Left lung (tissue), 10 donors: ENCODE results near the gene RPL13. TPM values are rescaled to one million over a fixed set of nuclear protein-coding genes. Genes with fewer than 3 reads are reported as not detected.

Source experiments
- ATAC-seq: fragments of 200-7000 bp; cut with Tn5 transposase; one replicate; pipeline ENCODE4 v1.9.1; 2020; ENCODE audit warnings: moderate library complexity
- DNase-seq, 4 donors: peaks; one replicate each; pipeline ENCODE4 v3.0.0-alpha.2; 2013 to 2020
- H3K27ac ChIP-seq, 2 donors: fragments of 200-600 bp; sonication (generic) in 1 of 2; one replicate each; pipeline versions ENCODE4 v1.5.0 to v1.8.0; 2020 to 2021
- H3K27me3 ChIP-seq, 2 donors: fragments of 200-600 bp; sonication (generic) in 1 of 2; one replicate each; pipeline versions ENCODE4 v1.5.0 to v1.8.0; 2020 to 2021
- H3K36me3 ChIP-seq, 2 donors: fragments of 200-600 bp; sonication (generic) in 1 of 2; one replicate each; pipeline versions ENCODE4 v1.5.0 to v1.8.0; 2020 to 2021
- H3K4me1 ChIP-seq, 2 donors: fragments of 200-600 bp; one replicate each; pipeline ENCODE4 v1.8.0; 2021
- H3K4me3 ChIP-seq, 2 donors: fragments of 200-600 bp; sonication (generic) in 1 of 2; one replicate each; pipeline versions ENCODE4 v1.5.0 to v1.8.0; 2020 to 2021; ENCODE audit warnings: mild to moderate bottlenecking in 1 of 2
- H3K9me3 ChIP-seq, 2 donors: fragments of 200-600 bp; sonication (generic) in 1 of 2; one replicate each; pipeline versions ENCODE4 v1.5.0 to v1.8.0; 2020 to 2021
- intact Hi-C, 2 donors: fragments of 100-400 bp; cut with DNase I; formaldehyde crosslinking; loops; one replicate each; pipeline versions ENCODE4 v1.11.2 to v1.14.2; 2022
- polyA plus RNA-seq, 6 donors: library from polyadenylated mRNA; unstranded; fragments of 120-200 nt; gene quantifications; one replicate each; pipeline ENCODE4 v1.2.1, GENCODE V29; 2013; ENCODE audit not compliant: insufficient read length in 6 of 6
- total RNA-seq, 2 donors: library from RNA; stranded (reverse); fragmentation: NEBNext Ultra II Directional; extraction: Animal tissue kit (Norgen Biotek cat#: 25700); gene quantifications; one replicate each; pipeline ENCODE4 v1.2.1, GENCODE V29; 2021
- TF ChIP-seq, protein P1 (sequence below), 2 donors: fragments of 200-600 bp; sonication (generic) in 1 of 2; IDR thresholded peaks; one replicate each; pipeline versions ENCODE4 v1.5.0 to v1.8.0; 2021; ENCODE audit warnings: antibody characterized with exemption in 2 of 2
- donor health status: DM: no; HTN: yes; CAD: no.
- donor health status: DM: no; HTN: no; CAD: no.

The RPL13 gene
- total and polyA plus RNA-seq, 8 donors: 1,639 to 3,194 (median 2,418) TPM

DNA sequence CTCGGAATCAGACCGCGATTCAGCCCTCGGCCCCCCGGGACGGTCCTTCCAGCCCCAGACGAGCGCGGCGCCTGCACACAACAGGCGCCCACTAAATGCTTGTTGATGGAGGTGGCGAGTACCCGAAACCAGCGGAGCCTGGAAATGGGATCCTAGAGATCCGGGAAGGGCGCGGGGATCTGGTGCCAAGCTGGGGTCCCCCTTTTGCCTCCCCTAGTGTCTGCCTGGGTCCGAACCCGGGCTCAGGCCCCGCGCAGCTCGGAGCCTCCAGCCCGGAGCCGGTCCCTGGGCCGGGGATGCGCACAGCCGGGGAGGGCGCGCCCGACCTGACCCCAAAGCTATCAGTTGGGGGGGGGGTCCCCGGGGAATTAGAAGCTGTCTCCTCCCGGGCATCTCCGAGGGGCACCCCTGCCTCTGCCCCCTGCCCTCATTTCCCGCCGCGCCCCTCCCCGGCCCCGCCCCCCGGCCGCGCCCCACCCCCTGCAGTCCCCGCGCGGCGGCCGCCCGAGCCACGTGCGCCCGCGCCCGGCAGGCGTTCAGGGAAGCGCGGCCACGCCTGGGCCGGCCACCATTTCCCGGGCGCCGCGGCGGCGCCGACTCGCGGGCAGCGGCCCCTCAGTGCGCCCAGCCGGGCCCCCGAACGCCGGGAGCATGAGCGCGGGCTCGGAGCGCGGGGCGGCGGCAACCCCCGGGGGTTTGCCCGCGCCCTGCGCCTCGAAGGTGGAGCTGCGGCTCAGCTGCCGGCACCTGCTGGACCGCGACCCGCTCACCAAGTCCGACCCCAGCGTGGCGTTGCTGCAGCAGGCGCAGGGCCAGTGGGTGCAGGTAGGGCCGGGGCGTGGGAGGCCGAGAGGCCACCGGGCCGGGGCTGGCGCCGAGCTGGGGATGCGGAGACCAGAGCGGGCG, 15.0 kb downstream of the RPL13 start, which contains the start of gene CPNE7:
Gene CPNE7, plus strand, starts transcription at position 512 of the 906 bp plus-strand sequence. Its CDS starts 140 bp downstream, at position 652.
- TF ChIP-seq, protein P1, sequence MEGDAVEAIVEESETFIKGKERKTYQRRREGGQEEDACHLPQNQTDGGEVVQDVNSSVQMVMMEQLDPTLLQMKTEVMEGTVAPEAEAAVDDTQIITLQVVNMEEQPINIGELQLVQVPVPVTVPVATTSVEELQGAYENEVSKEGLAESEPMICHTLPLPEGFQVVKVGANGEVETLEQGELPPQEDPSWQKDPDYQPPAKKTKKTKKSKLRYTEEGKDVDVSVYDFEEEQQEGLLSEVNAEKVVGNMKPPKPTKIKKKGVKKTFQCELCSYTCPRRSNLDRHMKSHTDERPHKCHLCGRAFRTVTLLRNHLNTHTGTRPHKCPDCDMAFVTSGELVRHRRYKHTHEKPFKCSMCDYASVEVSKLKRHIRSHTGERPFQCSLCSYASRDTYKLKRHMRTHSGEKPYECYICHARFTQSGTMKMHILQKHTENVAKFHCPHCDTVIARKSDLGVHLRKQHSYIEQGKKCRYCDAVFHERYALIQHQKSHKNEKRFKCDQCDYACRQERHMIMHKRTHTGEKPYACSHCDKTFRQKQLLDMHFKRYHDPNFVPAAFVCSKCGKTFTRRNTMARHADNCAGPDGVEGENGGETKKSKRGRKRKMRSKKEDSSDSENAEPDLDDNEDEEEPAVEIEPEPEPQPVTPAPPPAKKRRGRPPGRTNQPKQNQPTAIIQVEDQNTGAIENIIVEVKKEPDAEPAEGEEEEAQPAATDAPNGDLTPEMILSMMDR (IDR thresholded peaks at IDR 0.05): no peak
- Histone ChIP-seq H3K27ac (no peak within 1 kb of the TSS), H3K9me3 (no peaks in the 10 kb centered on the region), H3K27me3 (peaks cover 26 to 65% of the 10 kb centered on the region in 2 donors), H3K4me3 (peak within 1 kb of the TSS in 1 of 2 donors; percentile 32), H3K36me3 (no peaks in the 10 kb centered on the region), H3K4me1 (peaks cover 7 to 19% of the 10 kb centered on the region in 2 donors)
- no peak for DNase-seq
- intact Hi-C loops: no loop called here
- ATAC-seq: peak; percentile 12

DNA sequence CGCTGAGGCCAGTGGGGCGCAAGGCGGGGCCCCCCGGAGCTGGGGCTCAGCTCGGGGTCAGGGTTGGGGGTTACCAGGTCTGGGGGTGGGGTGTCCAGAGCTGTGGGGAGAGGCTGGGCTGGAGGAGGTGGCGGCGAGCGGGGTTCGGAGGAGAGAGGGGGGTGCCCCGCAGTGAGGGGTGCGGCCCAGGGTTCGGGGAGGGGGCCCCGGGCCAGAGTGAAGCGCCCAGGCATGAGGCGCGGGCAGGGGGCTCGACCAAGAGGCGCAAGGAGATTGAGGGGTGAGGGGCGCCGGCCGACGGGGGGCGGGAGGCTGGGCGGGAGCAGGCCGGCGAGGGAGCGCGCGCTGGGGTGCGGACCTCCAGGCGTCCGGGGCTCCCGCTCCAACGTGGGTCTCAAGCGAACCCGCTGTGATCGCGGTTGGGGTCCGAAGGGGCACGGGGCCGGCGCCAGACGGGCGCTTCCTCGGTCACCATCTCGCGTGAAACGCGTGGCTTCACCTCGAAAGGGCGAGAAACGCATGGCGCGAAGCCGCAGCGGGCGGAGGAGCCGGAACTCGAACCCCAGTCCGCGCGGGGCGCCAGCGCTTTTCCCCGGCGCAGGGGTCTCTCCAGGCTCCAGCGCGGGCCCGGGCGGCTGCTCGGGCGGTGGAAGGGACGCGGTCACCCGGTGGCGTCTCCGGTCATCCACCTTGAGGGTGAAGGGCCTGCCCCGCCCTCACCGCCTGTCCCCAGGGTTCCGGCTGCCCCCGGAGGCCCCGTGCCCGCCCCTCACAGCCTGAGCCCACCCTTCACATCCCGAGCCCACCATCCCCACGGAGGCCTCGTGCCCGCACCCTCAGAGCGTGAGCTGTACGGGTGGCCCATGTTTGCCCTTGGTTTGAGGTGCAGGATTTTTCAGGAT, 15.9 kb downstream of the RPL13 start:
- Histone ChIP-seq H3K9me3 (no peaks in the 10 kb centered on the region), H3K4me3 (no peak overlapping the region), H3K4me1 (peaks cover 7 to 19% of the 10 kb centered on the region in 2 donors), H3K27ac (no peak overlapping the region), H3K27me3 (peaks cover 26 to 62% of the 10 kb centered on the region in 2 donors), H3K36me3 (no peaks in the 10 kb centered on the region)
- DNase-seq: no peak
- no peak for ATAC-seq
- intact Hi-C loops: no loop called here
- TF ChIP-seq, protein P1 (IDR thresholded peaks at IDR 0.05): no peak

DNA sequence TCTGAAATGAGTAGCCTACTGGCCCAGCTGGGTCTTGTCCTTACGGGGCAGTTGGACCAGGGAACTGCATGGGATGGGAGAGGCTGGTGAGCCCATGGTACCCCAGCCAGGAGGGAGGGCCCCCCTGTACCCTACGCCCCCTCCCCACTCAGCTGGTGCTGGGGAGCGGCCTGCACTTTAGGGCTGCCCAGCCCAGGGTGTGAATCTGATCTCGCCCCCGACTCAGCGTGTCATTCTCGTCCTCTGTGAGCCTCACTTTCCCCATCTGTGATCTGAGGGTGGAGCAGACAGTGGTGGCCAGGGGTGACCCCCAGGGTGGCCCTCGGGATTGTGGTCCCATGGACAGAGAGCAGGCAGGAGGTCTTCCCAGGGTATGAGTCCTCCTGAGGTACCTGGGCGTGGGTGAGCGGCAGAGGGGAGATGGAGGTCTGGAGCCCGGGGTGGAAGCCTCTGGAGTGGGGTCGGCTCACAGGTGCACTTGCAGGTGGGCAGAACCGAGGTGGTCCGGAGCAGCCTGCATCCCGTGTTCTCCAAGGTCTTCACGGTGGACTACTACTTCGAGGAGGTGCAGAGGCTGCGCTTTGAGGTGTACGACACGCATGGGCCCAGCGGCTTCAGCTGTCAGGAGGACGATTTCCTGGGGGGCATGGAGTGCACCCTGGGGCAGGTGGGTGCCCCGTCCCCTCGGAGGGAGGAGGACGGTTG, 16.7 kb downstream of the RPL13 start:
- H3K9me3 ChIP-seq: no peaks in the 10 kb centered on the region
- H3K27ac ChIP-seq: no peak overlapping the region
- DNase-seq (no peak), ATAC-seq (no peak)
- no peak overlapping the region for H3K4me3 ChIP-seq
- H3K27me3 ChIP-seq: peaks cover 26 to 55% of the 10 kb centered on the region in 2 donors
- intact Hi-C loops: no loop called here
- no peaks in the 10 kb centered on the region for H3K36me3 ChIP-seq
- TF ChIP-seq, protein P1 (IDR thresholded peaks at IDR 0.05): no peak
- H3K4me1 ChIP-seq: peaks cover 10 to 25% of the 10 kb centered on the region in 2 donors

DNA sequence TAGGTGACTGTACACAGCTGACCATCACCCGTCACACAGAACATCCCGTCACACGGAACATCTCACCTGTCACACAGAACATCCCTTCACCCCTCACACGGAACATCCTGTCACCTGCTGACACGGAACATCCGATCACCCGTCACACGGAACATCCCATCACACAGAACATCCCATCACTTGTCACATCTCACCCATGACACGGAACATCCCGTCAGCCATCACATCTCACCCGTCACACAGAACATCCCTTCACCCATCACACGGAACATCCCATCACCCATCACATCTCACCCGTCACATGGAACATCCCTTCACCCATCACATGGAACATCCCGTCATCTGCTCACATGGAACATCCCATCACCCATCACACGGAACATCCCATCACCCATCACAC, 18.9 kb downstream of the RPL13 start:
- H3K36me3 ChIP-seq: no peaks in the 10 kb centered on the region
- TF ChIP-seq, protein P1 (IDR thresholded peaks at IDR 0.05): no peak
- intact Hi-C loops: no loop called here
- H3K4me1 ChIP-seq: peaks cover 10 to 31% of the 10 kb centered on the region in 2 donors
- DNase-seq (no peak), ATAC-seq (no peak)
- no peaks in the 10 kb centered on the region for H3K9me3 ChIP-seq
- no peak overlapping the region for H3K27ac ChIP-seq
- no peak overlapping the region for H3K4me3 ChIP-seq
- peaks cover 22 to 34% of the 10 kb centered on the region in 2 donors for H3K27me3 ChIP-seq
